Activated CD4-positive, alpha-beta T cell treated with anti-CD3 and anti-CD28 coated beads for 36 hours (primary cell): ENCODE results near the gene LIF. TPM values are rescaled to one million over a fixed set of nuclear protein-coding genes. Genes with fewer than 3 reads are reported as not detected.
A peak's percentile ranks its signal among the peaks of the same experiment; 100 is the strongest.

Experiments used
- ATAC-seq: fragments of 200-7000 bp; cut with Tn5 transposase; one replicate; pipeline ENCODE4 v1.10.0; 2021; ENCODE audit warnings: mild to moderate bottlenecking, moderate library complexity
- CTCF ChIA-PET: fragments of 350-600 bp; sonication (Branson Sonifier 250); formaldehyde crosslinking; loops from one replicate; lab custom pipeline; 2021; ENCODE audit warnings: antibody characterized with exemption; lab: Charles Lee
- POLR2A ChIA-PET: fragments of 350-600 bp; sonication (Branson Sonifier 250); formaldehyde crosslinking; loops from one replicate; lab custom pipeline; 2021; ENCODE audit warnings: antibody characterized with exemption, inconsistent platforms; lab: Charles Lee
- DNase-seq: peaks from one replicate; pipeline ENCODE4 v3.0.0-alpha.2; 2020
- H3K27ac Mint-ChIP-seq: one replicate; pipeline ENCODE4 v1.8.0; 2021; ENCODE audit warnings: mixed read lengths
- H3K27me3 Mint-ChIP-seq: one replicate; pipeline ENCODE4 v1.8.0; 2021; ENCODE audit warnings: mixed read lengths
- H3K36me3 Mint-ChIP-seq: one replicate; pipeline ENCODE4 v1.8.0; 2021; ENCODE audit warnings: low read depth, mixed read lengths
- H3K4me1 Mint-ChIP-seq: one replicate; pipeline ENCODE4 v1.8.0; 2021; ENCODE audit warnings: mixed read lengths
- H3K4me3 Mint-ChIP-seq: one replicate; pipeline ENCODE4 v1.8.0; 2021; ENCODE audit warnings: mild to moderate bottlenecking, moderate library complexity, mixed read lengths
- H3K9me3 Mint-ChIP-seq: one replicate; pipeline ENCODE4 v1.8.0; 2021; ENCODE audit warnings: low read depth, mixed read lengths
- intact Hi-C, 2 experiments: fragments of 100-400 bp; cut with DNase I in 1 of 2; cut with micrococcal nuclease in 1 of 2; formaldehyde crosslinking; loops; one replicate each; pipeline versions ENCODE4 v1.14.2 to v1.15.1; 2022 to 2024; cut with DNase I, micrococcal nuclease
- total RNA-seq, 2 experiments: library from RNA; stranded (reverse); gene quantifications; one replicate each; pipeline ENCODE4 v1.2.3, GENCODE V29; 2021

LIF gene
- total RNA-seq, 2 experiments from 2014 or later, result 77.3 to 105 TPM

DNA sequence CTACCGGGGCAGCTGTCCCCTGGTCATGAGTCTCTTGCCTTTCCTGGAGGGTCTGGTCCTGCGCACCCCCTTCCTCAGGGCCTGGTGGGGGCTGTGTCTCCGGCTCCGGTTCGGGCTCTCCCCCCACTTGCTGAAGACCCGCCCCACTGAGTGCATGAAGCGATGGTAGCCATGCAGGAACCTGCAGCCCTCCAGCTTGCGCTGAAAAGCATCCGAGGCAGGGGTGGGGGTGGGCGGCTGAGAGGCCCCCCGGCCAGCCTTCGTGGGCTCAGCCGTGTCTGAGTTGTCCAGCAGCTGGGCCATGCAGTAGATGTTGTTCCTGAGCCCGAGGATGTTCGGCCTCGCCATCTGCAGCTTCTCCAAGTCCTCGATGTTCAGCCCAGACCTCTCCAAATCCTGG lies 17.3 kb upstream of the LIF start:
- Mint-ChIP-seq H3K4me3 (peak overlapping the region; percentile 88), H3K36me3 (peaks cover 38% of the 10 kb centered on the region), H3K9me3 (no peaks in the 10 kb centered on the region), H3K27me3 (no peaks in the 10 kb centered on the region), H3K27ac (no peak overlapping the region), H3K4me1 (peaks cover 40% of the 10 kb centered on the region)
- DNase-seq, result no peak
- CTCF ChIA-PET, result interaction anchor here (0.7 to 3.7 kb wide), 18 partner anchors 9 to 162 kb away, joined by 3 to 43 read pairs (median 4); partner anchors contain the start of genes MTFP1 and SEC14L2
- ATAC-seq, result no peak
- intact Hi-C loops, result loop anchor here (1.0 to 10.0 kb wide), 4 partner anchors 23 to 659 kb away; partner anchors contain the start of genes MTMR3 (in 1 of the 2), NF2 (in 1 of the 2), UQCR10 (in 1 of the 2) and ZMAT5 (in 1 of the 2)
- POLR2A ChIA-PET, result no interaction called here

DNA sequence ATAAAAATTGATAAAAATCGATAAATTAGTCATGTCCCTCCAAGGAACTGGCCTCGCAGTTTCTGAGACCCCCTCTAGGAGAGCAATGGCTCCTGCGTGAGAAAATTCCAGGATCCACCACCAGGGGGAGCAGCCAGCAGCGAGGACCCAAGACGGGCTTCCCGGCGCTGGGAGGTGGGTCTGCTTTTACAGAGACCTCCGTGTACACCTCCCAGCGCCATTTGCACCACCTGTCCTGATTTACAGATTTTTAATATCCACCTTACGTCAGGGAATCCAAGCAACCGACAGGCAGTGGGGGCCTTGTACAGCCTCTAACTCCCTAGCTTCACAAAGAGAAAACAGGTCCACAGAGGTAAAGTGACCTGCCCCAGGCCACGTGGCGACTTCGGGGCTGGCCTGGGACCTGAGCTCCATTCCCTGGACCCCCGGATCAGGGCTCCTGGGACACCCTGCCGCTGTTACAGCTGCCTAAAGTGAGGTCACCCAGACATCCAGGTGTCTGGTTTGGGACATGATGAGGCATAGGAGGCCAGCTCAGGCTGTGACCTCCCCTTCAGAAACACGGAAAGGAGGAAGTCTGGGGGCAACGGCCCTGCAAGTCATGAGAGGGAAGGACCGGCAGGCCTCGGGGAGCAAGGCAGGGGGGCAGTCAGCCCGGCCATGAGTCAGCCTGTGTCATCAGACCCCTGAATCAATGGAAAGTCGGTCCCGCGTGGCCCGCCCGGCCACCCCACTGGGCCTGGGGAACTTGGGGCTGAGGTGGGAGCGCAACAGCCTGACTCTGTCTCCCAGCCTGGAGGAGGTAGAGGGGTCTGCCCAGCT lies 16.6 kb upstream of the LIF start:
- intact Hi-C loops, result loop anchor here (1.0 to 10.0 kb wide), 4 partner anchors 24 to 658 kb away; partner anchors contain the start of genes MTMR3 (in 1 of the 2), NF2 (in 1 of the 2), UQCR10 (in 1 of the 2) and ZMAT5 (in 1 of the 2)
- peak overlapping the region; percentile 62 for H3K4me3 Mint-ChIP-seq
- H3K9me3 Mint-ChIP-seq, result no peaks in the 10 kb centered on the region
- ChIA-PET POLR2A (no interaction called here), CTCF (interaction anchor here (0.5 to 3.7 kb wide), 25 partner anchors 8 to 195 kb away, joined by 3 to 43 read pairs (median 4); partner anchors contain the start of genes MTFP1 and SEC14L2)
- DNase-seq (peak; percentile 88), ATAC-seq (no peak)
- peaks cover 33% of the 10 kb centered on the region for H3K4me1 Mint-ChIP-seq
- peak overlapping the region; percentile 51 for H3K27ac Mint-ChIP-seq
- H3K27me3 Mint-ChIP-seq, result no peaks in the 10 kb centered on the region
- peaks cover 31% of the 10 kb centered on the region for H3K36me3 Mint-ChIP-seq

- Mint-ChIP-seq H3K27me3 (no peaks in the 10 kb centered on the region), H3K36me3 (peaks cover 28% of the 10 kb centered on the region), H3K4me1 (peaks cover 27% of the 10 kb centered on the region), H3K27ac (no peak overlapping the region), H3K4me3 (no peak overlapping the region), H3K9me3 (no peaks in the 10 kb centered on the region)
- no peak for ATAC-seq
- intact Hi-C loops, result loop anchor here in 1 of 2 experiments (10.0 kb wide), 3 partner anchors 377 to 657 kb away; partner anchors contain the start of genes MTMR3, NF2, UQCR10 and ZMAT5
- ChIA-PET CTCF (interaction anchor here (0.9 to 2.0 kb wide), 5 partner anchors 15 to 156 kb away, joined by 3 to 19 read pairs (median 7); partner anchors contain the start of genes CASTOR1 and RNF215), POLR2A (no interaction called here)
- no peak for DNase-seq
Observed at GRCh38 chr22:30262112-30262511, 15.6 kb upstream of the LIF start.

DNA sequence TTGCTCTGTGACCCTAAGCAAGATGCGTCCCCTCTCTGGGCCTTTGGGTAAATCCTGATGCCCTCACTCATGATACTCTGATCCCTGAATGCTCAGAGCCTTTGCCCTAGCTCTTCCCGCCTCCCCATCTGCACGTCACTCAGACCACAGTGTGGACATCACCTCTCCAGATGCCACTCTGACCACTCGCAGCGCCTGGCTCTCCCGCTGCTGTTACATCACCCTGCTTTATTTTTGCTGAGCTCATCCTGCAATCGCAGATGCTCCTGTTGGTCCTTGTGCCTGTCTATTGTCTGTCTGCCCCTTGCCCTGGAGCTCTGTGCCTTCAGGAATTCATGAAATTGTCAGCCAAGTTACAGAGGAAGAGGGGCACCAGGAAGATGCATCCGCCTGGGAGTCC lies 14.6 kb upstream of the LIF start:
- Mint-ChIP-seq H3K4me3 (no peak overlapping the region), H3K4me1 (peaks cover 27% of the 10 kb centered on the region), H3K27ac (peak overlapping the region; percentile 2), H3K9me3 (no peaks in the 10 kb centered on the region), H3K27me3 (no peaks in the 10 kb centered on the region), H3K36me3 (peaks cover 22% of the 10 kb centered on the region)
- intact Hi-C loops, result loop anchor here in 1 of 2 experiments (10.0 kb wide), 3 partner anchors 376 to 656 kb away; partner anchors contain the start of genes MTMR3, NF2, UQCR10 and ZMAT5
- CTCF ChIA-PET, result interaction anchor here (0.6 to 2.8 kb wide), 6 partner anchors 16 to 256 kb away, joined by 3 to 16 read pairs (median 6); partner anchors contain the start of genes CASTOR1 and RNF215
- ATAC-seq (no peak), DNase-seq (no peak)
- POLR2A ChIA-PET, result no interaction called here

GRCh38 chr22:30260682-30261081 lies 14.1 kb upstream of the LIF start:
- ChIA-PET CTCF (interaction anchor here (0.6 to 2.8 kb wide), 4 partner anchors 22 to 255 kb away, joined by 3 to 16 read pairs (median 8); partner anchors contain the start of gene CASTOR1), POLR2A (no interaction called here)
- intact Hi-C loops, result loop anchor here in 1 of 2 experiments (10.0 kb wide), 3 partner anchors 376 to 656 kb away; partner anchors contain the start of genes MTMR3, NF2, UQCR10 and ZMAT5
- H3K4me3 Mint-ChIP-seq, result no peak overlapping the region
- no peak overlapping the region for H3K27ac Mint-ChIP-seq
- DNase-seq (no peak), ATAC-seq (no peak)
- H3K27me3 Mint-ChIP-seq, result no peaks in the 10 kb centered on the region
- no peaks in the 10 kb centered on the region for H3K9me3 Mint-ChIP-seq
- peaks cover 20% of the 10 kb centered on the region for H3K36me3 Mint-ChIP-seq
- peaks cover 27% of the 10 kb centered on the region for H3K4me1 Mint-ChIP-seq

GRCh38 chr22:30260276-30260675 lies 13.7 kb upstream of the LIF start:
- no peak for DNase-seq
- Mint-ChIP-seq H3K4me3 (no peak overlapping the region), H3K27ac (no peak overlapping the region), H3K4me1 (peaks cover 27% of the 10 kb centered on the region), H3K27me3 (no peaks in the 10 kb centered on the region), H3K9me3 (no peaks in the 10 kb centered on the region), H3K36me3 (peaks cover 18% of the 10 kb centered on the region)
- ChIA-PET CTCF (interaction anchor here (1.2 to 2.8 kb wide), 3 partner anchors 22 to 152 kb away, joined by 7 to 16 read pairs (median 7); no protein-coding TSS in a partner anchor), POLR2A (no interaction called here)
- intact Hi-C loops, result loop anchor here in 1 of 2 experiments (10.0 kb wide), 3 partner anchors 375 to 655 kb away; partner anchors contain the start of genes MTMR3, NF2, UQCR10 and ZMAT5
- ATAC-seq, result no peak

DNA sequence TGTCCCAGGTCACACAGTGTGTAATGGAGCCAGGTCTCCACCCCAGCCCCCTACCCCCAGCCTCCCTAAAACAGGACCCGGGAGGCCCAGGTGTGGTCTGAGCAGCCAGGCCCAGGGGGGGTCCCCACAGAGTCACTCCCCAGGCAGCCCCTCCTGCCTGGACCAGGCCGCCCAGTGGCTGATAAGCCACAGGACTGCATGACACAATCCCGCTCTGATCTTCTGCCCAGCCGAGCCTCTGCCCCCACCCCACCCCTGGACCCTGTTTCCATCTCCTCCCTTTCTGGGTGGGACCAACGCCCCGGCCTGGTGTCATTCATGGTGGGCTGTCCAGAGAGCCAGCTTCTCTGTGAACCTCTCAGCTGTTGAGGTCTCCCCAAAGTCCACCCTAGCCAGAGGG lies 7.8 kb upstream of the LIF start:
- ATAC-seq (no peak), DNase-seq (no peak)
- Mint-ChIP-seq H3K9me3 (no peaks in the 10 kb centered on the region), H3K27me3 (no peaks in the 10 kb centered on the region), H3K36me3 (no peaks in the 10 kb centered on the region), H3K4me3 (no peak overlapping the region), H3K4me1 (peaks cover 20% of the 10 kb centered on the region), H3K27ac (no peak overlapping the region)
- ChIA-PET POLR2A (interaction anchor here (0.6 kb wide), 1 partner anchor 100 kb away, joined by 4 read pairs; no protein-coding TSS in a partner anchor), CTCF (interaction anchor here (0.7 to 5.7 kb wide), 7 partner anchors 9 to 438 kb away, joined by 3 to 55 read pairs (median 3); no protein-coding TSS in a partner anchor)
- intact Hi-C loops, result no loop called here

DNA sequence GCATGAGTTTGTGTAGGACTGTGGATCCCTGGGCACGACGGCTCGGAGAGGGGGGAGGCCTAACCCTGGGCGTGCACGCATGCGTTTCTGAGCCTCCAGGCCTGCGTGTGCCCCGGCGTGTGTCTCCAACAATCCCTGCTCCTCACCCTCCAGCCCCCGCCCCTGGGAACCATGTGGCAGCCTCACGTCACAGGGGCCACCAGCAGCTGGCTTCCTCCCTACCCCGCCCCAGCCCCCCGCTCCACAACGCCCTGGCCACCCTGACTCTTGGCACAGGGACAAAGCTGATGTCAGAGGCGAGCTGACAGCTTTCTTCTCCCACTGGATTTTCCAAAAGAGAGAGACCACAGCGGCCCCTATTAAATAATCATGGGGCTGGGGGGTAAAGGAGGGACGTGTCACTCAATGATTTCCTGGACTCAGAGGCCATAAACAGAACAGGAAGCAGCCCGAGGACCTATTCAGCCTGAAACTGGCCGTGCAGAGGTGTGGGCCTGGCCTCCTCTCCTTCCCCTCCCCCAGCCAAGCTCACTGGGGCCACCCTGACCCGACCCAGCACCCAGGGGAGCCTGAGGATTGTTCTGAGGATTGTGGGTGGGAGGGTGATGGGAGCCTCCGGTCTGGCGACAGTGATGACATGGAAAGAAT lies 6.8 kb upstream of the LIF start:
- intact Hi-C loops, result no loop called here
- no peak for ATAC-seq
- CTCF ChIA-PET, result interaction anchor here (1.4 to 5.7 kb wide), 2 partner anchors 34 to 146 kb away, joined by 6 to 55 read pairs; no protein-coding TSS in a partner anchor
- DNase-seq, result no peak
- peaks cover 25% of the 10 kb centered on the region for H3K4me1 Mint-ChIP-seq
- no peak overlapping the region for H3K4me3 Mint-ChIP-seq
- POLR2A ChIA-PET, result no interaction called here
- no peaks in the 10 kb centered on the region for H3K27me3 Mint-ChIP-seq
- no peak overlapping the region for H3K27ac Mint-ChIP-seq
- no peaks in the 10 kb centered on the region for H3K9me3 Mint-ChIP-seq
- no peaks in the 10 kb centered on the region for H3K36me3 Mint-ChIP-seq

DNA sequence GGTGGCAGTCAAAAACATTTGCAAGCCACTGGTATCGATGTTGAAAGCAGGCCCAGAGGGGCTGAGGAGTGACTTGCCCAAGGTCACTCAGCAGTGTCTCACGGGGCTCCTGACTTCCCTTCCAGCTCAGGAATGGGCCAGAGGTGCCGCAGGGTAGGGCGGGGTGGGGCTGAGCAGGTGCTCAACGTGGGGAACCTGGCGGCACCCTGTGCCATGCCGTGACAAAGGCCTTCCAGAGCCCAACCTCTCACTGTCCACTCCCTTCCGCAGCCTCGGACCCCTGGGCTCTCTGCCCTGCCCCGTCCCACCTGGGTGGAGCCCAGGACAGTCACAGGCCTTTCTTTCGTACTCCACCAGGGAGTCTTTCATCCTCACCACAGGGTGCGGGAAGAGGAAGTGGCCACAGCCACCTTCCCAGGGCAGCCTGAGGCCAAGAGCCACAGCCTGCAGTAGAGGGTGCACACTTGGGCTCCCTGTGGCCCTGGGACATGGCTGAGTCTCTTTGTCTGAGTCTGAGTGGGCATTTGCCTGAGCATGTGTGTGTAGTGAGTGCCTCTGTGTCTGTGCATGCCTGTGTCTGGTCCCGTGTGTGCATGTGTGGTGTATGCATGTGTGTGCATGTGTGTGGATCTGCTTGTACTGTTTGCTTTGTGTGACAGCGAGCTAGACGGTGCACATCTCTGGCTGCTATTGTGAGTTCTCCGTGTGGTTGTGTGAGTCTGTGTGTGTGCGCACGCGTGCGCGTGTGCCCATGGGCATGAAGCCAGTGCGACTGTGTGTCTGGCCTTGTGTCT lies 6.0 kb upstream of the LIF start:
- Mint-ChIP-seq H3K4me1 (peaks cover 28% of the 10 kb centered on the region), H3K4me3 (no peak overlapping the region), H3K9me3 (no peaks in the 10 kb centered on the region), H3K36me3 (no peaks in the 10 kb centered on the region), H3K27me3 (no peaks in the 10 kb centered on the region), H3K27ac (peak overlapping the region; percentile 5)
- CTCF ChIA-PET, result interaction anchor here (1.4 to 5.7 kb wide), 2 partner anchors 35 to 145 kb away, joined by 6 to 55 read pairs; no protein-coding TSS in a partner anchor
- intact Hi-C loops, result no loop called here
- no peak for DNase-seq
- POLR2A ChIA-PET, result no interaction called here
- no peak for ATAC-seq

DNA sequence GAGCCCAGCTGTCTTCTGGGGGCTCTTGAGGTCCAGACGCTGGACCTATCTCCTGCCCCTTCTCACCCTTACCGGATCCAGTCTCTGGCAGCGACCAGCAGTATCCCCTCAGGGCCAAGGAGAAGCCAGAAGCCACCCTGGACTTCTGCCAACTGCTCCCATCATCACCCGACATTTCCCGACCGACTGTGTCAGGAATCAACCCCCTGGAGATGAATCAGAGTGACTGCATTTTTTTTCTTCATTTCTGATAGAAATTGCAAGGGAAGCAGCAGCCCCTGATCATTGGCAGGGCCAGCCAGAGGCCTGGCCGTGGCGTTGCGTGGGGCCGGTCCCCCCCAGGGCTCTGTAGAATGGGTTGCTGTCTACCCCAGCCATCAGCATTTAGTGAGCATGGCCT lies 5.2 kb upstream of the LIF start:
- CTCF ChIA-PET, result interaction anchor here (0.8 to 5.7 kb wide), 3 partner anchors 13 to 144 kb away, joined by 3 to 55 read pairs (median 3); no protein-coding TSS in a partner anchor
- intact Hi-C loops, result no loop called here
- H3K9me3 Mint-ChIP-seq, result no peaks in the 10 kb centered on the region
- no peak for DNase-seq
- POLR2A ChIA-PET, result no interaction called here
- H3K4me3 Mint-ChIP-seq, result no peak overlapping the region
- no peak for ATAC-seq
- no peaks in the 10 kb centered on the region for H3K36me3 Mint-ChIP-seq
- H3K27me3 Mint-ChIP-seq, result no peaks in the 10 kb centered on the region
- H3K27ac Mint-ChIP-seq, result no peak overlapping the region
- H3K4me1 Mint-ChIP-seq, result peaks cover 37% of the 10 kb centered on the region
